HG02970 (cell line): ENCODE measurements around the gene BPIFA1.

Experiments
- ATAC-seq: cut with Tn5 transposase; IDR thresholded peaks from one replicate; pipeline ENCODE4 v1.9.1; 2021; ENCODE audit warnings: mild to moderate bottlenecking, moderate library complexity, moderate number of reproducible peaks; ENCODE audit not compliant: unreplicated experiment, low FRiP score

Gene BPIFA1

DNA sequence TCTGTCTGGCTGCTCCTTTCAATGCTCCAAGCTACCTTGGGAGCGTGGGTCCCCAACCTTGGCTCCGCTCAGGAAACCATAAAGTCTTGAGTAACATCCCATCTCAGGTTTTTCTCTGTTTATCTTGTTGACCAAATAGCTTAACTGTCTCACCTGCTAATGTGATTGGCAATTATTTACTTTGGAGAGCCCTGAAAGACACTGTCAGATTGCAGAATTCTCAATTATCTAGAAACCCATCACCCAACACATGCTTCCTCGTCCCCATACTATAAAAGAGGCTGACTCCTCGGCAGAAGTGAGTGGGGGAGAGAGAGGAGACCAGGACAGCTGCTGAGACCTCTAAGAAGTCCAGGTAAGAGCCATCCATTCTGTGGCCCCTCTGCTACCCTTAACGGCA is at the start of gene BPIFA1:
TSS of gene BPIFA1 (plus strand) at position 301 of the 400 bp plus-strand sequence. CDS start 1,716 bp downstream, outside the sequence.
- no peak for ATAC-seq

DNA sequence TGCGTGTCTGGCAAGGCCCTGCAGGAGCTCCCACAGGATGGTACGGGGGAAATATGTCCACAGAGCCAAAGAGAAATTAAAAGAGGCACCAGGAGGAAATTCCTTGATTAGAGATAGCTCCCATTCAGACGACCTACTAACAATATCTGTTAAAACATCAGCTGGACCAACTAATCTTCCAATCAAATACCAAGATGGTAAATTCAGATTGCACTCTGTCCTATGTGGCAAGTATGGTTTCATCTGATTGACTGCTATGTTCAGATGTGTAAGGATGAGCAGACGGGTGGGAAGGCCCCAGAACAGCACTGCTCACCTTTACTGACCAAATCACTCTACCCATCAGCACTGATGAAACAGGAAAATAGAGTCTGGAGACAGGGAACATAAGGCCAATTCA is 48.3 kb upstream of the BPIFA1 start:
- ATAC-seq = no peak

- ATAC-seq = no peak
Observed at GRCh38 chr20:33188421-33188820, 47.4 kb upstream of the BPIFA1 start.

DNA sequence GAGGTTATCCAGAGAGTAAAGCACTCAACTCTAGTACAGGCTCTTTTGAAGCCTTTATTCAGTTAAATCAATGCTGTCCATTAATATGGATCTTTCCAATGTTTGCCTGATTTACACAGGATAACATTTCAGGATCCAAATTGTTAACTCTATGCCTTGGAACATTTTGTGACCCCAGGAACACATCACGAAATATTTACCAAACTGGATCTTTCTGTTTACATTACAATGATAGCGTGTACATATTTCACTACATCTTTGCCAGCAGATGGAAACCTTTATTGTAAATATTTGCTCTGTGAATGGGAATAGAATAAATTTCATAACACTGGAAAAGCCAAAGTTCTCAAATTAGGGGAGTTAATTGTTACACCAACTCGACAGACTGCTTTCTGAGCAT is 44.3 kb upstream of the BPIFA1 start:
- ATAC-seq = no peak

GRCh38 chr20:33191955-33192354 is 43.8 kb upstream of the BPIFA1 start:
- no peak for ATAC-seq

GRCh38 chr20:33192912-33193501 is 42.8 kb upstream of the BPIFA1 start:
- ATAC-seq = no peak

GRCh38 chr20:33199026-33199425 is 36.8 kb upstream of the BPIFA1 start:
- ATAC-seq = no peak

DNA sequence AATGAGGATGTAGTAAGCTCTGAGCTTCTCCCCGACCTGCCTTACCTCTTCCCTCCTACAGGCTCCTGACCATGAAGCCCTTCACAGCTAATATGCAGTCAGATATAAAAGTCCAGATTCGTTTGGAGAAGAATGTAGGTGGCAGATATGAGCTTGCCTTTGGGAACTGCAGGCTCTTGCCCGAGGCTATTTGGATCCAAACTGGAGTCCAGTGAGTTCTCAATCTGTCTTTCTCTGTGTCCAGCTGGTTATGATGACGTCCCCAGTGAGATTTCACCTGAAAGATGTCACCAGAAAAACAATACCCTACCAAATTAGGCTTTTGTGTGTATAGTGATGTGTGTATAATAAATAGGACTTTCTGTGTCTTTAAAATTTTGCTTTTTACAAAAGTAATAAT is 33.3 kb upstream of the BPIFA1 start:
- ATAC-seq = no peak

- no peak for ATAC-seq
Observed at GRCh38 chr20:33203444-33203843, 32.4 kb upstream of the BPIFA1 start.

DNA sequence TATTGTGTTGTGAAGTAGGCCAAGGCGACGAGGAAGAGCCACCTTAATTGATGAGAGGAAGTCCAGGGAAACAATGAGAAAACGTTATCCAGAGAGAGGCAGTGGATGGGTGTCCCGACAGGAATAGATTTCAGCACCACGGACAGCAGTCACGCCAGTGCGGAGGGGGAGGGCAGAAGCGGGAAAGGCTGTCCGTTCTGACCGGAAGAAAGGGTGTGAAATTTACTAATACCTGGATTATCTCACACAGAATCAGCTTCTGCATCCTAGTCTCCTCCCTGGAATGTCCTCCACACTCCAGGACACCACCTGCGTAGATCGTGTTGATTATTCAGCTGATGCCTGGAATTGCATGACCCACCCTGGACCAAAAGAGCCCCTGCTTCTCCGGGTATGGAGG is 26.0 kb upstream of the BPIFA1 start:
- no peak for ATAC-seq

GRCh38 chr20:33210371-33210770 is 25.4 kb upstream of the BPIFA1 start:
- no peak for ATAC-seq

GRCh38 chr20:33211817-33212424 is 23.9 kb upstream of the BPIFA1 start:
- no peak for ATAC-seq

GRCh38 chr20:33217052-33217451 is 18.7 kb upstream of the BPIFA1 start, which contains the start of gene BPIFA3:
Gene BPIFA3 (plus strand): TSS chr20:33217352. CDS start chr20:33217537, 185 bp downstream.
- ATAC-seq = no peak

- ATAC-seq = no peak
Observed at GRCh38 chr20:33224399-33224798, 11.4 kb upstream of the BPIFA1 start.

- ATAC-seq = no peak
Observed at GRCh38 chr20:33229843-33230242, 6.0 kb upstream of the BPIFA1 start.

DNA sequence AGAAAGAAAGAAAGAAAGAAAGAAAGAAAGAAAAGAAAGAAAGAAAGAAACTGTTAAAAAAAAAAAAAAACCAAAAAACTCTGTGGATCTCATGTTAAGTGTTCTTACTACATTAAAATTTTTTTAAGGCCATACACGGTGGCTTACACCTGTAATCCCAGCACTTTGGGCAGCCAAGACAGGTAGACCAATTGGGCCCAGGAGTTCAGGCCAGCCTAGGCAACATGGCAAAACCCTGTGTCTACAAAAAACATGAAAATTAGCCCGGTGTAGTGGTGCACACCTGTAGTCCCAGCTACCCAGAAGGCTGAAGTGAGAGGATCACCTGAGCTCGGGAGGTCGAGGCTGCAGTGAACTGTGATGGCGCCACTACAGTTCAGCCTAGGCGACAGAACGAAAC is 4.6 kb upstream of the BPIFA1 start:
- ATAC-seq = no peak

DNA sequence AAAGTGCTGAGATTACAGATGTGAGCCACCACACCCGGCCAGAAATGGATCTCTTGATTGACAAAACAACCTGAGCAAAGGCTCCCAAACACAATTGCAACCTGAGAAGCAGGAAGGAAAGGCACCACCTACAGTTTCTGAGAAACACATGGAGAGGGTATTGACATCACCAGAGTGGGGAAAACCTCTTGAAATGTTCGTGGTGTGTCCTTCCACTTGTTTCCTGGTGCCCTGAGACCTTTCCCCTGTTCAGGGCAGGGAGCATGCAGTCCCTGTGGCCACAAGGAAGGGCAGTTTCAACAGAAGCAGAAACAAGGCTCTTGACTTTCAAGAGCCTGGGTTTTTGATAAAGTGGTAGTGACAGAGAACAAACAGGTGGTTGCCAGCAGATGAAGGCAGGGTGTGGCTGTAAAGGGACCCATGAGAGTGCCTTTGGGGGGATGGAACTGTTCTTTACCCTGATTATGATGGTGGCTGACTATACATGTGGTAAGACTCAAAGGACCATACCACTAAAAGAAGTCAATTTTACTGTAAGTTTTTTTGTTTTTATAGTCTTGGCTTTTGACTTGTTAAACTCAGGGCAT is 3.2 kb upstream of the BPIFA1 start:
- ATAC-seq = no peak

DNA sequence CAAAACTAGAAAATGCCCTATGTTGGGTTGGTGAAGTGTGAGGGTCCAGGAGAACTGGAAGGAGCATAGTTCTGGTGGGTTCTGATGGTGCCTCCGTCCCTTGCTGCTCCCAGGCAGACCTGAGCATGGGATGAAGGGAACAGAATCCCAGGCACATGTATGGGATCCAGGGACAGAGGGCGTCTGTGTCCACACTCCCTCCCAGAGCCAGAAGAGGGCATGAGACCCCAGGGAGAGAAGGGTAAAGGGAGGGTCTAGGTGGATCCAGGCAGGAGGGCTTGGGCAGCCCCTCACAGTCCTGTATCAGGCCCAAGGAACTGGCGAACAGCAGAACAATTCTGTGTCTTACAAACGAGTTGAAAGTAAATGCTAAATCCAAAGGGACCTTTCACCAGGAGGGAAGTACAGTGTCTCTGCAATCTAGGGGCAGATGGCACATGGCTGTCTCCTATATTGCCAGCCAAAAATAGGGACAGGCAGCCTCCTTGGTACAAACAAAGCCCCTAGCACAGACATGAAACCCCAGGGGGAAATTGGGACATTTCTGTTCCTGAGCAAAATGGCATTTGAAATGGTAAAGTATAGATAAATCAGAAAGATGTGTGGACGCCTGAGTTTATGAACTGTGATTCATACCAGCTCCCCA is 2.5 kb upstream of the BPIFA1 start:
- no peak for ATAC-seq

- ATAC-seq = no peak
Observed at GRCh38 chr20:33234050-33234449, 1.7 kb upstream of the BPIFA1 start.

DNA sequence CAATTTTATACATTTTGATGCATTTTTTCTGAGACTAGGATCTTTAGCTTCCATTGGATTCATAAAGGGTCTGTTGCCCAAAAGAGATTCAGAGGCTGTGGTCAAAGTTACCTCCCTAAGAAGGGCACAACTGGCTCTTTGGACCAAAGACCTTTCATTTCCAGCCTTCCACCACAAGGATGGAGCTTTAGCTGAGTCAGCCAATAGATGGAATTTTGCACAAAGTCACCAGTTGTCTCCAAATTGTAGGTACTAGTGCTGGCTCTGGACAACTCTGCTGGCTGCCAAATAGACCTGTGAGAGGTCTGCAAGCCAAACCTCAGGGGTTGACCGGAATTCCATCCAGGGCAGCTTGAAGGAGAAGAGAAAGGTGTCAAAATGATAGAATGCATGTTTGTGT is 555 bp downstream of the BPIFA1 start:
- no peak for ATAC-seq

DNA sequence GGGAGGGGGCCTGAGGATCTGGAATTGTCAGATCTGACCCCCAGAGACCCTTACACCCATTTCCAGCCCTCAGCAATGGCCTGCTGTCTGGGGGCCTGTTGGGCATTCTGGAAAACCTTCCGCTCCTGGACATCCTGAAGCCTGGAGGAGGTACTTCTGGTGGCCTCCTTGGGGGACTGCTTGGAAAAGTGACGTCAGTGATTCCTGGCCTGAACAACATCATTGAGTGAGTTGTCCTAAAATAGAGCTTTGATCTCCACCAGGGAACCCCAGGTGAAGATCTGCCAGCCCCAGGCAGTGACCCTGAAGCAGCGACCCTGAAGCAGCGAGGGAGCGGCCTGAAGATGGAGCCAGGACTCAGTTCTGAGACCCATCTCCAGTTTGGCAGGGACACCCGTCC is 2.2 kb downstream of the BPIFA1 start:
- ATAC-seq = no peak

DNA sequence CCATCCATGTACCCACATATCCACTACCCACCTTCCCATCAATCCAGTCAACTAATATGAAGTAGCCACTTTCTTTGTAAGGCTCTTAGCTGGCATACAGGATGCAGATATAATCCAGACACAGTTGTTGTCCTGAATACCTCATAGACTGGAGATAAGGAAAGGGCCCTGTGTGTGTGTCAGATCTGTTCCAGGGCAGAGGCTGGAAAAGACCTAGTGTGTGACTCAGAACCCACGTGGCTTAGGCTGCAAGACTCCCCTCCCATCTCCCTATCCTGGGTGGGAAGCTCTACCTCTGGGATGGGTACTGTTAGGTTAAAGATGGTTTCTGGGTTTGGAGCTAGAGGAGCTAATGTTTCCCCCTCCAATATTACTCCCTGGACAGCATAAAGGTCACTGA is 3.6 kb downstream of the BPIFA1 start:
- no peak for ATAC-seq
